ENCODE results near the gene G3BP2. TPM values are rescaled to one million over a fixed set of nuclear protein-coding genes. Genes with fewer than 3 reads are reported as not detected.

Gene G3BP2
- polyA plus RNA-seq, 1 donor from 2014 or later: 332 TPM

GRCh38 chr4:75683482-75684155, 10.4 kb upstream of the G3BP2 start:
- Histone ChIP-seq H3K9ac (ENCODE audit: low read length) (no peak overlapping the region), H3K9me2 (ENCODE audit: insufficient read depth, low read length) (no peaks in the 10 kb centered on the region), H3F3A (ENCODE audit: insufficient read depth, low read length, poor library complexity, severe bottlenecking) (no peaks in the 10 kb centered on the region), H4K20me1 (ENCODE audit: insufficient read depth) (no peaks in the 10 kb centered on the region), H3K36me3 (ENCODE audit: insufficient read depth, low read length) (no peaks in the 10 kb centered on the region), H3K79me2 (replicated peaks; ENCODE audit: insufficient read depth, low read length) (no peaks in the 10 kb centered on the region), H3K4me2 (ENCODE audit: low read length) (no peak overlapping the region), H2AFZ (ENCODE audit: low read depth, low read length) (no peak overlapping the region), H3K4me3 (ENCODE audit: low read length) (no peak overlapping the region), H3K27me3 (ENCODE audit: insufficient read depth, low read depth, low read length) (no peaks in the 10 kb centered on the region), H3K27ac (ENCODE audit: low read length) (no peak overlapping the region), H3K9me3 (ENCODE audit: low read length) (no peaks in the 10 kb centered on the region)
- TF ChIP-seq EZH2 (IDR thresholded peaks at IDR 0.05; ENCODE audit: borderline replicate concordance, insufficient read depth, low read length, poor library complexity, severe bottlenecking): no peak
- no peak for TF ChIP-seq TAF1 (IDR thresholded peaks at IDR 0.05; ENCODE audit: low read depth)
- no peak for TF ChIP-seq POLR2AphosphoS5 (IDR thresholded peaks at IDR 0.05)
- TF ChIP-seq SMC3 (conservative IDR thresholded peaks at IDR 0.05; ENCODE audit: poor library complexity): no peak
- TF ChIP-seq MXI1 (conservative IDR thresholded peaks at IDR 0.05; ENCODE audit: poor library complexity, severe bottlenecking): no peak
- TF ChIP-seq RAD21 (conservative IDR thresholded peaks at IDR 0.05): no peak
- no peak for TF ChIP-seq EP300 (conservative IDR thresholded peaks at IDR 0.05; ENCODE audit: poor library complexity, severe bottlenecking)
- TF ChIP-seq, protein P1, sequence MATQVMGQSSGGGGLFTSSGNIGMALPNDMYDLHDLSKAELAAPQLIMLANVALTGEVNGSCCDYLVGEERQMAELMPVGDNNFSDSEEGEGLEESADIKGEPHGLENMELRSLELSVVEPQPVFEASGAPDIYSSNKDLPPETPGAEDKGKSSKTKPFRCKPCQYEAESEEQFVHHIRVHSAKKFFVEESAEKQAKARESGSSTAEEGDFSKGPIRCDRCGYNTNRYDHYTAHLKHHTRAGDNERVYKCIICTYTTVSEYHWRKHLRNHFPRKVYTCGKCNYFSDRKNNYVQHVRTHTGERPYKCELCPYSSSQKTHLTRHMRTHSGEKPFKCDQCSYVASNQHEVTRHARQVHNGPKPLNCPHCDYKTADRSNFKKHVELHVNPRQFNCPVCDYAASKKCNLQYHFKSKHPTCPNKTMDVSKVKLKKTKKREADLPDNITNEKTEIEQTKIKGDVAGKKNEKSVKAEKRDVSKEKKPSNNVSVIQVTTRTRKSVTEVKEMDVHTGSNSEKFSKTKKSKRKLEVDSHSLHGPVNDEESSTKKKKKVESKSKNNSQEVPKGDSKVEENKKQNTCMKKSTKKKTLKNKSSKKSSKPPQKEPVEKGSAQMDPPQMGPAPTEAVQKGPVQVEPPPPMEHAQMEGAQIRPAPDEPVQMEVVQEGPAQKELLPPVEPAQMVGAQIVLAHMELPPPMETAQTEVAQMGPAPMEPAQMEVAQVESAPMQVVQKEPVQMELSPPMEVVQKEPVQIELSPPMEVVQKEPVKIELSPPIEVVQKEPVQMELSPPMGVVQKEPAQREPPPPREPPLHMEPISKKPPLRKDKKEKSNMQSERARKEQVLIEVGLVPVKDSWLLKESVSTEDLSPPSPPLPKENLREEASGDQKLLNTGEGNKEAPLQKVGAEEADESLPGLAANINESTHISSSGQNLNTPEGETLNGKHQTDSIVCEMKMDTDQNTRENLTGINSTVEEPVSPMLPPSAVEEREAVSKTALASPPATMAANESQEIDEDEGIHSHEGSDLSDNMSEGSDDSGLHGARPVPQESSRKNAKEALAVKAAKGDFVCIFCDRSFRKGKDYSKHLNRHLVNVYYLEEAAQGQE (IDR thresholded peaks at IDR 0.05; ENCODE audit: borderline replicate concordance): no peak
- TF ChIP-seq CTCF (IDR thresholded peaks at IDR 0.05; ENCODE audit: poor library complexity, severe bottlenecking): no peak

DNA sequence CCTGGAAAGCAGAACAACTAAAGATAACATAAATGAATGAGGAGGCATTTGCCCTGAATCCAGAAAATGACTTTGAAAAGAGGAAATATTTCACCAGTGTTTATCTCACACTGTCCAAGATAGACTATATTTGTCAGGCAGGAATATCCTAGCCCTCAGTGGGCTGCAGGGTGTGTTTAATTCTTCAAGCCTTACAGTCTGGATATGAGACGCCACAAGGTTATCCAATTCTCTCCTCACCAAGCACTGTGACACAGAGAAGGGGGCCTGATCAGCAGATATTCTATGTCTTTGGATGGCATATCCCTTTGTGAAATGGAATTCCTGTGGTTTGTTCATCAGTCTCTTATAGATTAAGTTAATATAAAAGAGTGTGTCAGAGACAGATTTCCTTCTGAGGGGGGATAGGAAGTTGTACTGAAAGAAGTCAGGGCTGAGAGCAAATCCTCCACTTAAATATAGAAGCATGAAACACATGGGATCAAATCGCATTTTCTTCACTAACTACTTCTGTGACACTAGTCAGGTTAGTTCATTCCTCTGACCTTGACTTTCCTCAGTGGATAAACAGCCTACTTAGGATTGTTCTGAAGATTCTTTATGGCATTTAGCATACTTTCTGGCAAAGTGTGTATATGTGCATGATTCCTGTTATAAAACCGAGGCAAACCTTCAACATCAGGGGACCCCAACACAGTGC, 6.8 kb upstream of the G3BP2 start:
- Histone ChIP-seq H3K27me3 (ENCODE audit: insufficient read depth, low read depth, low read length) (no peaks in the 10 kb centered on the region), H3K79me2 (replicated peaks; ENCODE audit: insufficient read depth, low read length) (no peaks in the 10 kb centered on the region), H3F3A (ENCODE audit: insufficient read depth, low read length, poor library complexity, severe bottlenecking) (no peaks in the 10 kb centered on the region), H3K9ac (ENCODE audit: low read length) (no peak overlapping the region), H3K4me2 (ENCODE audit: low read length) (no peak overlapping the region), H4K20me1 (ENCODE audit: insufficient read depth) (no peaks in the 10 kb centered on the region), H3K36me3 (ENCODE audit: insufficient read depth, low read length) (no peaks in the 10 kb centered on the region), H3K9me3 (ENCODE audit: low read length) (no peaks in the 10 kb centered on the region), H3K9me2 (ENCODE audit: insufficient read depth, low read length) (no peaks in the 10 kb centered on the region), H3K27ac (ENCODE audit: low read length) (no peak overlapping the region), H2AFZ (ENCODE audit: low read depth, low read length) (no peak overlapping the region), H3K4me3 (ENCODE audit: low read length) (no peak overlapping the region)
- no peak for TF ChIP-seq SMC3 (conservative IDR thresholded peaks at IDR 0.05; ENCODE audit: poor library complexity)
- TF ChIP-seq, protein P1 (IDR thresholded peaks at IDR 0.05; ENCODE audit: borderline replicate concordance): no peak
- no peak for TF ChIP-seq TAF1 (IDR thresholded peaks at IDR 0.05; ENCODE audit: low read depth)
- no peak for TF ChIP-seq RAD21 (conservative IDR thresholded peaks at IDR 0.05)
- no peak for TF ChIP-seq MXI1 (conservative IDR thresholded peaks at IDR 0.05; ENCODE audit: poor library complexity, severe bottlenecking)
- no peak for TF ChIP-seq CTCF (IDR thresholded peaks at IDR 0.05; ENCODE audit: poor library complexity, severe bottlenecking)
- TF ChIP-seq EZH2 (IDR thresholded peaks at IDR 0.05; ENCODE audit: borderline replicate concordance, insufficient read depth, low read length, poor library complexity, severe bottlenecking): no peak
- TF ChIP-seq POLR2AphosphoS5 (IDR thresholded peaks at IDR 0.05): no peak
- no peak for TF ChIP-seq EP300 (conservative IDR thresholded peaks at IDR 0.05; ENCODE audit: poor library complexity, severe bottlenecking)

Data from neural cell (in vitro differentiated cells).